ENCODE data around the gene TLE3. TPM values are rescaled to one million over a fixed set of nuclear protein-coding genes. Genes with fewer than 3 reads are reported as not detected.

The TLE3 gene
- total and polyA plus RNA-seq, 2 of the 4 experiments (the other 2 are of a cell fraction): 6.5 to 16.3 TPM

DNA sequence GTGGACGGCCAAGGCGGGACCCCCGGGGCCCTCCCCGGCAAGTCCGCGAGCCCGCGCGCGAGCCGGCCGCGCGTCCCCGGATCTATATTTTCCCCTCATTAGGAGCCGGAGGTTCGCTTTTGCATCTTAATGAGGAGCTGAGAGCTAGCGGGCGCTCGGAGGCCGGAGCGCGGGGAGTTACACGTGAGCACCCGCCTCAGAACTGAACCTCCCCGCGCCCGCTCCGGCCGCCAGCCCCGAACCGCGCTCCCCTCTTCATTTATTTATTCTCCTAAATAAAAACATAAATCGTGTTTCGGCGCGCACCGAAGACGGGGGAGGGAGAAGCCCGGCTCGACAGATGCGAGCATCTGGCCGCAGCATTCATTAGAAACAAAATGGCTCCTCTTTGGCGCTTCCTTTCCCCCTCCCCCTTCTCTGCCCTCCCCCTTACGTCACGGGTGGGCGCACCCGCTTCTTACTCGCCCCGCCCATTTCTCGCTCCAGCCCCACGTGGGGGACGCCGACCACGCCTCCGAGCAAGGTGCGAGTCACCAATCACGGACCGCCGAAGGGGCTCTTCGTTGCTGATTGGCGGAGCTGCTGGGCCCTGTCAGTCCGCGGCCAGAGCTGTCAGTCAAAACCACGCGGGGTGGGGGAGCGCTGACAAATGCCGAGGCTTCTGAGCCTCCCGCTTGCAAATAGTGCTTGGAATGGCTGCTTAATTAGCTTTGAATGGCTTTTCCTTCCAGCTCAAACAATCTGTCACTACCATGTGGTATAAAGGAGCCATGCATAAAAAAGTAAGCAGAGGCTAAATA lies 1.6 kb upstream of the TLE3 start (continued):
- TF ChIP-seq, protein P1, sequence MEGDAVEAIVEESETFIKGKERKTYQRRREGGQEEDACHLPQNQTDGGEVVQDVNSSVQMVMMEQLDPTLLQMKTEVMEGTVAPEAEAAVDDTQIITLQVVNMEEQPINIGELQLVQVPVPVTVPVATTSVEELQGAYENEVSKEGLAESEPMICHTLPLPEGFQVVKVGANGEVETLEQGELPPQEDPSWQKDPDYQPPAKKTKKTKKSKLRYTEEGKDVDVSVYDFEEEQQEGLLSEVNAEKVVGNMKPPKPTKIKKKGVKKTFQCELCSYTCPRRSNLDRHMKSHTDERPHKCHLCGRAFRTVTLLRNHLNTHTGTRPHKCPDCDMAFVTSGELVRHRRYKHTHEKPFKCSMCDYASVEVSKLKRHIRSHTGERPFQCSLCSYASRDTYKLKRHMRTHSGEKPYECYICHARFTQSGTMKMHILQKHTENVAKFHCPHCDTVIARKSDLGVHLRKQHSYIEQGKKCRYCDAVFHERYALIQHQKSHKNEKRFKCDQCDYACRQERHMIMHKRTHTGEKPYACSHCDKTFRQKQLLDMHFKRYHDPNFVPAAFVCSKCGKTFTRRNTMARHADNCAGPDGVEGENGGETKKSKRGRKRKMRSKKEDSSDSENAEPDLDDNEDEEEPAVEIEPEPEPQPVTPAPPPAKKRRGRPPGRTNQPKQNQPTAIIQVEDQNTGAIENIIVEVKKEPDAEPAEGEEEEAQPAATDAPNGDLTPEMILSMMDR (conservative IDR thresholded peaks at IDR 0.05; ENCODE audit: low read depth, low read length): no peak
- TF ChIP-seq MXI1 (IDR thresholded peaks at IDR 0.05; ENCODE audit: borderline replicate concordance, low read depth, low read length) (peak; percentile 71), CHD1 (IDR thresholded peaks at IDR 0.05; ENCODE audit: low read depth, low read length) (0 out of 2 replicates have a peak, but pooled peaks have one; percentile 78)
